AG04449 (cell line): ENCODE data around the gene ERVV-1.
"Not testable (repeated sequence)": the region's sequence is repeated elsewhere in the genome, so short reads cannot be mapped to it uniquely, and the experiment has no call there.

Experiments used
- CTCF ChIA-PET: fragments of 350-600 bp; formaldehyde crosslinking; extraction: SDS; loops from one replicate; lab custom pipeline; 2021; ENCODE audit warnings: antibody characterized with exemption; lab: Yijun Ruan, JAX
- POLR2A ChIA-PET: fragments of 400-600, 350-600 bp; formaldehyde crosslinking; extraction: SDS; loops from one replicate; lab custom pipeline; 2020; ENCODE audit warnings: antibody characterized with exemption, inconsistent platforms; lab: Yijun Ruan, JAX
- DNase-seq: peaks from one replicate; pipeline ENCODE4 v3.0.0-alpha.2; 2010; ENCODE audit warnings: low read depth, low spot score
- H3K4me3 ChIP-seq: 2 replicates; pipeline ENCODE4 v1.5.1; 2011; ENCODE audit warnings: low read depth, mild to moderate bottlenecking, control low read depth, low read length
- CTCF ChIP-seq: IDR thresholded peaks from one replicate; pipeline ENCODE4 v1.5.1; 2011; ENCODE audit warnings: mild to moderate bottlenecking, moderate library complexity, low read length, control low read depth, inconsistent platforms; ENCODE audit not compliant: insufficient read depth; ENCODE audit errors: missing control alignments

ERVV-1 gene

GRCh38 chr19:53013621-53014020 is at the start of gene ERVV-1:
TSS of gene ERVV-1 (plus strand) at chr19:53013921. CDS start at chr19:53014091, 170 bp downstream.
- TF ChIP-seq CTCF = no peak
- ChIA-PET CTCF (no interaction called here), POLR2A (no interaction called here)
- H3K4me3 ChIP-seq = no peak within 1 kb of the TSS
- no peak for DNase-seq

- DNase-seq = no peak
- POLR2A ChIA-PET = no interaction called here
- no peak overlapping the region for H3K4me3 ChIP-seq
- CTCF ChIA-PET = no interaction called here
- TF ChIP-seq CTCF = no peak
Observed at GRCh38 chr19:52967772-52968171, 45.9 kb upstream of the ERVV-1 start.

- no peak for TF ChIP-seq CTCF
- no peak for DNase-seq
- no peak overlapping the region for H3K4me3 ChIP-seq
- CTCF ChIA-PET = no interaction called here
- POLR2A ChIA-PET = no interaction called here
Observed at GRCh38 chr19:52981329-52981728, 32.4 kb upstream of the ERVV-1 start.

GRCh38 chr19:52983167-52983566 is 30.6 kb upstream of the ERVV-1 start:
- POLR2A ChIA-PET, H3K4me3 ChIP-seq, DNase-seq: not testable (repeated sequence)
- CTCF ChIA-PET = interaction anchor here (1.5 kb wide), 1 partner anchor 10 kb away, joined by 5 read pairs; no protein-coding TSS in a partner anchor

GRCh38 chr19:52987221-52987620 is 26.5 kb upstream of the ERVV-1 start:
- POLR2A ChIA-PET = no interaction called here
- no peak for DNase-seq
- H3K4me3 ChIP-seq = no peak overlapping the region
- TF ChIP-seq CTCF = no peak
- CTCF ChIA-PET = no interaction called here

- no peak for DNase-seq
- H3K4me3 ChIP-seq = no peak overlapping the region
- POLR2A ChIA-PET = no interaction called here
- CTCF ChIA-PET = no interaction called here
- no peak for TF ChIP-seq CTCF
Observed at GRCh38 chr19:52988506-52988905, 25.2 kb upstream of the ERVV-1 start.

- H3K4me3 ChIP-seq = no peak overlapping the region
- ChIA-PET CTCF (no interaction called here), POLR2A (no interaction called here)
- no peak for DNase-seq
- TF ChIP-seq CTCF = no peak
Observed at GRCh38 chr19:52990759-52991418, 22.8 kb upstream of the ERVV-1 start.
